Subcutaneous adipose tissue (tissue), 4 donors: Measurements from ENCODE around the gene LRFN2. TPM values are rescaled to one million over a fixed set of nuclear protein-coding genes. Genes with fewer than 3 reads are reported as not detected.

Experiments
- CTCF ChIP-seq: fragments of 450-650 bp; IDR thresholded peaks from one replicate; pipeline ENCODE4 v1.5.1; 2016; ENCODE audit warnings: low read depth, mild to moderate bottlenecking, control low read depth, antibody characterized with exemption, moderate library complexity
- total RNA-seq, 4 donors: library from RNA; depleted of rRNA; stranded (reverse); fragments of >200 nt; gene quantifications; one replicate each; pipeline ENCODE4 v1.1.0, GENCODE V29; 2016

The LRFN2 gene
- total RNA-seq, 4 donors from 2014 or later: not detected

DNA sequence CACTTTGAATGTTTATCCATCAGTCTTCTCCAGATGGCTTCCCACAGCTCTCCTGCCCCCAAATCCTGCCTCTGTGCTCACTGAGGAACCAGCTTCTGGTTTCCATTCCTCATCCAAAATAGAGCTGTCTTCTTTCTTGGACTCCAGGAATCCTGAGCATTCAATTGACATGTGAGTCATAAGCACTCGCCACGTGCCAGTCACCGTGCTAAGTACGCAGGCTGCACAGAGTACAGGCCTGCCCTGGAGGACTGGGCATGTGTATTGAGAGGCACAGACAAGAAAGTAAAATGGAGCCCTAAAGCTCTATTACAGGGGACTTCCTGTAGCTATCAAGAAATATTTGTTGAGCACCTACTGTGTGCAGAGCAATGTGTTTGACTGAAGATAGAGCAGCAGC, 39.7 kb upstream of the LRFN2 start:
- no peak for TF ChIP-seq CTCF

- no peak for TF ChIP-seq CTCF
Observed at GRCh38 chr6:40623932-40624331, 36.8 kb upstream of the LRFN2 start.

DNA sequence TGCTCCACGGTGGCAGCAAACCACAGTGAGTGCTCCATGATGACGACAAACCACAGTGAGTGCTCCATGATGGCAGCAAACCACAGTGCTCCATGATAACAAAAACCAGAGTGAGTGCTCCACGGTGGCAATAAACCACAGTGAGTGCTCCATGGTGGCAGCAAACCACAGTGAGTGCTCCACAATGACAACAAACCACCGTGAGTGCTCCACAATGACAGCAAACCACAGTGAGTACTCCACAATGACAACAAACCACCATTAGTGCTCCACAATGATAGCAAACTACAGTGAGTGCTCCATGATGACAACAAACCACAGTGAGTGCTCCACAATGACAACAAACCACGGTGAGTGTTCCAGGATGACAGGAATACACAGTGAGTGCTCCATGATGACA, 36.0 kb upstream of the LRFN2 start:
- no peak for TF ChIP-seq CTCF

- TF ChIP-seq CTCF: no peak
Observed at GRCh38 chr6:40620574-40621240, 33.5 kb upstream of the LRFN2 start.

DNA sequence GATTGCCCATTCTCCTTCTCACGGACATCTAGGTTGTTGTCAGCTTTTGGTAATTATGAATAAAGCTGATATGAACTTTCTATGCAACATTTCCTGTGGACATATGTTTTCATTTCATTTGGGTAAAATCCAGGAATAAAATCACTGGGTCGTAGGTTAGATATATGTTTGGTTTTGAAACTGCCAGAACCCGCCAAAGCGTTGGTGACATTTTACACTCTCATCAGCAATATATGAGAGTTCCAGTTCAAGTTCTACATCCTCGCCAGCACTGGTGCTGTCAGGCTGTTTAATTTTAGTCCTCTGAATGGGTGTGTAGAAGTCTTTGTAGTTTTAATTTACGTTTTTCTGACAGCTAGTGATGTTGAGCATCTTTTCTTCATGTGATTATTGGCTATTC, 27.5 kb upstream of the LRFN2 start:
- TF ChIP-seq CTCF: no peak

GRCh38 chr6:40611912-40612311, 24.7 kb upstream of the LRFN2 start:
- no peak for TF ChIP-seq CTCF

GRCh38 chr6:40611434-40611833, 24.3 kb upstream of the LRFN2 start:
- no peak for TF ChIP-seq CTCF
